Chondrocyte (in vitro differentiated cells): ENCODE data around the gene BCAS2. TPM values are rescaled to one million over a fixed set of nuclear protein-coding genes. Genes with fewer than 3 reads are reported as not detected.

Source experiments
- DNase-seq: peaks from one replicate; pipeline ENCODE4 v3.0.0; 2021; ENCODE audit warnings: mixed read lengths, low spot score
- H3K27ac Mint-ChIP-seq: one replicate; pipeline ENCODE4 v1.8.0; 2021; ENCODE audit warnings: mild to moderate bottlenecking, moderate library complexity, mixed read lengths; ENCODE audit not compliant: unreplicated experiment
- H3K27me3 Mint-ChIP-seq: 2 replicates; pipeline ENCODE4 v1.8.0; 2021; ENCODE audit warnings: low read depth, mixed read lengths
- H3K36me3 Mint-ChIP-seq: 2 replicates; pipeline ENCODE4 v1.8.0; 2021; ENCODE audit warnings: low read depth, mixed read lengths
- H3K4me1 Mint-ChIP-seq: 2 replicates; pipeline ENCODE4 v1.8.0; 2021; ENCODE audit warnings: low read depth, mild to moderate bottlenecking, mixed read lengths
- H3K4me3 Mint-ChIP-seq: one replicate; pipeline ENCODE4 v1.8.0; 2021; ENCODE audit warnings: mild to moderate bottlenecking, moderate library complexity, mixed read lengths; ENCODE audit not compliant: unreplicated experiment
- H3K9me3 Mint-ChIP-seq: 2 replicates; pipeline ENCODE4 v1.8.0; 2021; ENCODE audit warnings: low read depth, mixed read lengths
- CTCF ChIP-seq: fragments of 200-600 bp; sonication (generic); IDR thresholded peaks from 2 replicates; pipeline ENCODE4 v1.5.0; 2021; ENCODE audit warnings: antibody characterized with exemption, mild to moderate bottlenecking, moderate library complexity
- total RNA-seq: library from RNA; stranded (reverse); gene quantifications from 3 replicates; pipeline ENCODE4 v1.2.1, GENCODE V29; 2021

BCAS2 gene
- total RNA-seq, 1 donor from 2014 or later = 36.0 TPM

GRCh38 chr1:114610546-114611245 is 29.3 kb upstream of the BCAS2 start:
- TF ChIP-seq CTCF = no peak
- Mint-ChIP-seq H3K27me3 (no peaks in the 10 kb centered on the region), H3K36me3 (peaks cover 14% of the 10 kb centered on the region), H3K4me3 (no peak overlapping the region), H3K27ac (peak overlapping the region; percentile 68), H3K9me3 (no peaks in the 10 kb centered on the region), H3K4me1 (peaks cover 9% of the 10 kb centered on the region)
- no peak for DNase-seq

- no peak for DNase-seq
- no peak for TF ChIP-seq CTCF
- Mint-ChIP-seq H3K4me1 (peaks cover 9% of the 10 kb centered on the region), H3K27me3 (no peaks in the 10 kb centered on the region), H3K9me3 (no peaks in the 10 kb centered on the region), H3K27ac (no peak overlapping the region), H3K36me3 (peaks cover 14% of the 10 kb centered on the region), H3K4me3 (no peak overlapping the region)
These were observed 28.4 kb upstream of the BCAS2 start for GRCh38 chr1:114609826-114610225.

- H3K4me1 Mint-ChIP-seq = peaks cover 9% of the 10 kb centered on the region
- no peaks in the 10 kb centered on the region for H3K9me3 Mint-ChIP-seq
- H3K36me3 Mint-ChIP-seq = peaks cover 19% of the 10 kb centered on the region
- no peak for DNase-seq
- no peak for TF ChIP-seq CTCF
- no peak overlapping the region for H3K27ac Mint-ChIP-seq
- no peaks in the 10 kb centered on the region for H3K27me3 Mint-ChIP-seq
- H3K4me3 Mint-ChIP-seq = no peak overlapping the region
These were observed 27.6 kb upstream of the BCAS2 start for GRCh38 chr1:114609026-114609425.

GRCh38 chr1:114607223-114607622 is 25.8 kb upstream of the BCAS2 start:
- no peaks in the 10 kb centered on the region for H3K9me3 Mint-ChIP-seq
- peaks cover 9% of the 10 kb centered on the region for H3K4me1 Mint-ChIP-seq
- DNase-seq = no peak
- H3K4me3 Mint-ChIP-seq = no peak overlapping the region
- H3K36me3 Mint-ChIP-seq = peaks cover 22% of the 10 kb centered on the region
- no peak for TF ChIP-seq CTCF
- no peaks in the 10 kb centered on the region for H3K27me3 Mint-ChIP-seq
- H3K27ac Mint-ChIP-seq = no peak overlapping the region

- Mint-ChIP-seq H3K4me3 (no peak overlapping the region), H3K27ac (no peak overlapping the region), H3K36me3 (peaks cover 26% of the 10 kb centered on the region), H3K27me3 (no peaks in the 10 kb centered on the region), H3K4me1 (peaks cover 4% of the 10 kb centered on the region), H3K9me3 (peaks cover 4% of the 10 kb centered on the region)
- TF ChIP-seq CTCF = no peak
- DNase-seq = no peak
These were observed 16.5 kb upstream of the BCAS2 start for GRCh38 chr1:114597949-114598348.
